ENCODE results near the gene ELOVL5.

DNA sequence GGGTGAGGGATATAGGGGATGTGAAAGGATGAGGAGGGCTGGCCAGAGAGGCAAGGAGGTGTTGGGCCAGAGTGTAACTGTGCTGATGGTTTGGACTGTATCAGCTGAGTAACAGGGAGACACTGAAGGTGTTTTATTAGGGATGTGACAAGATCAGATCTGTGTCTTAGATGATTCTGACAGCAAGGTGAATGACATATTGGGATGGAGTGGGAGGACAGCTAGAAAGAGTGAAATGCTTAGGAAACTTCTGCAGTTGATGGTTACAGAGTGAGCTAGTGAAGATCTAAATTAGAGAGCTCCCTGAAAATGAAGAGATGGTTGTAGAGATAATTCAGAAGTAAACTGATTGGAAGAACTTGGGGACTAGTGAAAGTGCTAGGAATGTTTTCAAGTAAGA, 47.2 kb upstream of the ELOVL5 start:
- TF ChIP-seq, protein P1, sequence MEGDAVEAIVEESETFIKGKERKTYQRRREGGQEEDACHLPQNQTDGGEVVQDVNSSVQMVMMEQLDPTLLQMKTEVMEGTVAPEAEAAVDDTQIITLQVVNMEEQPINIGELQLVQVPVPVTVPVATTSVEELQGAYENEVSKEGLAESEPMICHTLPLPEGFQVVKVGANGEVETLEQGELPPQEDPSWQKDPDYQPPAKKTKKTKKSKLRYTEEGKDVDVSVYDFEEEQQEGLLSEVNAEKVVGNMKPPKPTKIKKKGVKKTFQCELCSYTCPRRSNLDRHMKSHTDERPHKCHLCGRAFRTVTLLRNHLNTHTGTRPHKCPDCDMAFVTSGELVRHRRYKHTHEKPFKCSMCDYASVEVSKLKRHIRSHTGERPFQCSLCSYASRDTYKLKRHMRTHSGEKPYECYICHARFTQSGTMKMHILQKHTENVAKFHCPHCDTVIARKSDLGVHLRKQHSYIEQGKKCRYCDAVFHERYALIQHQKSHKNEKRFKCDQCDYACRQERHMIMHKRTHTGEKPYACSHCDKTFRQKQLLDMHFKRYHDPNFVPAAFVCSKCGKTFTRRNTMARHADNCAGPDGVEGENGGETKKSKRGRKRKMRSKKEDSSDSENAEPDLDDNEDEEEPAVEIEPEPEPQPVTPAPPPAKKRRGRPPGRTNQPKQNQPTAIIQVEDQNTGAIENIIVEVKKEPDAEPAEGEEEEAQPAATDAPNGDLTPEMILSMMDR (conservative IDR thresholded peaks at IDR 0.05), result no peak
- TF ChIP-seq ZFX (IDR thresholded peaks at IDR 0.05), result no peak

All from C4-2B (cell line).